Endothelial cell of umbilical vein (primary cell): ENCODE data around the gene PKN1.

Experiments used
- EZH2 ChIP-seq: IDR thresholded peaks from 2 replicates; pipeline ENCODE4 v1.6.1; 2012; ENCODE audit warnings: borderline replicate concordance, low read depth, mild to moderate bottlenecking, moderate library complexity, low read length, inconsistent platforms; ENCODE audit not compliant: severe bottlenecking
- FOS ChIP-seq: IDR thresholded peaks from 2 replicates; pipeline ENCODE4 v1.6.1; 2011; ENCODE audit warnings: mild to moderate bottlenecking, low read length, moderate library complexity, borderline replicate concordance; ENCODE audit not compliant: insufficient read depth
- POLR2AphosphoS5 ChIP-seq: IDR thresholded peaks from 2 replicates; pipeline ENCODE4 v1.6.1; 2012; ENCODE audit warnings: low read depth, mild to moderate bottlenecking, control low read depth, low read length, moderate library complexity; ENCODE audit not compliant: insufficient read depth
- TF ChIP-seq, protein P1 (sequence below), 2 donors: IDR thresholded peaks; 1 replicate in 1 of 2; 2 replicates in 1 of 2; pipeline ENCODE4 v1.5.1; 2011; ENCODE audit warnings: low read length in 2 of 2, mild to moderate bottlenecking in 2 of 2, moderate library complexity in 2 of 2, control low read depth in 1 of 2, inconsistent platforms in 1 of 2, low read depth in 1 of 2; ENCODE audit not compliant: insufficient read depth in 1 of 2; ENCODE audit errors: extremely low read depth in 1 of 2
- TF ChIP-seq, protein P2 (sequence below): IDR thresholded peaks from 2 replicates; pipeline ENCODE4 v1.6.1; 2011; ENCODE audit not compliant: insufficient read depth, insufficient read length

DNA sequence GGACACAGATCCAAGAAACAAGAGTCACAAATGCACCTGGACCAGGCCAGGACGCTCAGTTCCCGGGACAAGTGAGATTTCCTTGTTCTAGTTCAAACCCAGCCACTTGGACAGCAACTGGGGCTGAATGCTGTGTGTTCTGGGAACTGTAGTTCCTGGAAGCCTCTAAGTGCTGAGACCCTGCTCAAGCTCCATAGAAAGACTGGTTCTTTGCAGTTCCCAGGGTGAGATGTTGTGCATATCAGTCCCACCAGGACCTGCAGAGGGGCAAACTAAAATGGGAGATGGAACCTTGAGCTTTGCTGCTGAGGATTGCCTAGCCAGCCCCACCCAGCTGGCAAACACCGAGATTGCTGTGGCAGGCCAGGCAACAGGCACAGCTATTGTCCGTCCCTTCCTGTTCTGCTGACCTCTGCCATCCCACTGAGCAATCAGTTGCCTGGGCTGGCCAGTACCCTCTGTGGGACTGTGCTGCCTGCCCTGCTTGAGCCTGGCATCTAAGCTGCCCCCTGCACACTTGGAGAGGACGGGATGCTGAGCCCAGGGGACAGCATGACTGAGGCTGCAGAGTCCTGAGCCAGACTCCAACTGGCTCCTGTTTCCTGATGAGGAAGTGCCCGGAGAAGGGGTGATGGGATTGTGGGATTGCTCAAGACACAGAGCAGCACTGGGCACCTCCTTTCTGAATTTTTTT, 64.3 kb downstream of the PKN1 start:
- TF ChIP-seq POLR2AphosphoS5: no peak
- TF ChIP-seq, protein P1, sequence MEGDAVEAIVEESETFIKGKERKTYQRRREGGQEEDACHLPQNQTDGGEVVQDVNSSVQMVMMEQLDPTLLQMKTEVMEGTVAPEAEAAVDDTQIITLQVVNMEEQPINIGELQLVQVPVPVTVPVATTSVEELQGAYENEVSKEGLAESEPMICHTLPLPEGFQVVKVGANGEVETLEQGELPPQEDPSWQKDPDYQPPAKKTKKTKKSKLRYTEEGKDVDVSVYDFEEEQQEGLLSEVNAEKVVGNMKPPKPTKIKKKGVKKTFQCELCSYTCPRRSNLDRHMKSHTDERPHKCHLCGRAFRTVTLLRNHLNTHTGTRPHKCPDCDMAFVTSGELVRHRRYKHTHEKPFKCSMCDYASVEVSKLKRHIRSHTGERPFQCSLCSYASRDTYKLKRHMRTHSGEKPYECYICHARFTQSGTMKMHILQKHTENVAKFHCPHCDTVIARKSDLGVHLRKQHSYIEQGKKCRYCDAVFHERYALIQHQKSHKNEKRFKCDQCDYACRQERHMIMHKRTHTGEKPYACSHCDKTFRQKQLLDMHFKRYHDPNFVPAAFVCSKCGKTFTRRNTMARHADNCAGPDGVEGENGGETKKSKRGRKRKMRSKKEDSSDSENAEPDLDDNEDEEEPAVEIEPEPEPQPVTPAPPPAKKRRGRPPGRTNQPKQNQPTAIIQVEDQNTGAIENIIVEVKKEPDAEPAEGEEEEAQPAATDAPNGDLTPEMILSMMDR (IDR thresholded peaks at IDR 0.05; ENCODE audit: extremely low read depth in 1 of 2, insufficient read depth in 1 of 2, low read depth in 1 of 2, low read length in 2 of 2): no peak
- no peak for TF ChIP-seq FOS
- TF ChIP-seq, protein P2, sequence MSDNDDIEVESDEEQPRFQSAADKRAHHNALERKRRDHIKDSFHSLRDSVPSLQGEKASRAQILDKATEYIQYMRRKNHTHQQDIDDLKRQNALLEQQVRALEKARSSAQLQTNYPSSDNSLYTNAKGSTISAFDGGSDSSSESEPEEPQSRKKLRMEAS: no peak
- TF ChIP-seq EZH2: no peak
